IPS DF 6.9 (cell line): ENCODE measurements around the gene EEF2.
"Not testable (repeated sequence)": the region's sequence is repeated elsewhere in the genome, so short reads cannot be mapped to it uniquely, and the experiment has no call there.

Experiments used
- DNase-seq: peaks from one replicate; pipeline ENCODE4 v3.0.0-alpha.2; 2013; ENCODE audit warnings: low read depth, low spot score
- H3K27ac ChIP-seq: one replicate; pipeline ENCODE4 v1.5.1; 2013; ENCODE audit warnings: low read length, control low read depth
- H3K27me3 ChIP-seq: 2 replicates; pipeline ENCODE4 v1.6.1; 2013; ENCODE audit warnings: mild to moderate bottlenecking, low read length; ENCODE audit not compliant: control insufficient read depth, insufficient read depth
- H3K36me3 ChIP-seq: 2 replicates; pipeline ENCODE4 v1.6.1; 2013; ENCODE audit warnings: low read length; ENCODE audit not compliant: control insufficient read depth, insufficient read depth
- H3K4me1 ChIP-seq: 2 replicates; pipeline ENCODE4 v1.6.1; 2013; ENCODE audit warnings: low read length; ENCODE audit not compliant: control insufficient read depth, insufficient read depth
- H3K4me3 ChIP-seq: 2 replicates; pipeline ENCODE4 v1.5.1; 2013; ENCODE audit warnings: mild to moderate bottlenecking, low read length
- H3K9me3 ChIP-seq: 2 replicates; pipeline ENCODE4 v1.6.1; 2013; ENCODE audit warnings: low read length, inconsistent platforms; ENCODE audit not compliant: control insufficient read depth, insufficient read depth
- WGBS: extraction: QIAGEN DNeasy Blood & Tissue Kit; methylation state at CpG from one replicate; pipeline ENCODE4 v1.1.7; 2013; ENCODE audit warnings: mixed read lengths, missing lambda C conversion rate; ENCODE audit not compliant: insufficient read length, insufficient coverage; 5-methylcytosine and 5-hydroxymethylcytosine counted together

The EEF2 gene

DNA sequence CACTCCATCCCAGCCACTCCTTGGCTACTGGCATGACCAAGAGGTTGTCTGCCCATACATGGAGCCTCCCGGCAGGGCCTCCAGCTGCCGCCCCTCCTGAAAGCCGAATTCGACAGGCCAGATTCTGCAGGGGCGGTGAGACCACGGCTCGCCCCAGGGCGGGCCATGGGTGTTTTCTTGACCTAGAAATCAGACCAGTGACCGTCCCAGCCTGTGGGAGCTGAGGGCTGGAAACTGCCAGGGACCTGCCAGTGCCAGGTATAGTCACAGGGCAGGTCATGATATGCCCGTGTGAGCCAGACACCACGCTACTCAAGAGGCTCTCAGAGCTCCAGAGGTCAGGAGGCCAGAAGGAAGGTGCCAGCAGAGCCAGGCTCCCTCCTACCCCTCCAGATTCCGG is 31.2 kb downstream of the EEF2 start:
- DNase-seq = no peak
- peaks cover 6% of the 10 kb centered on the region for H3K36me3 ChIP-seq
- no peak overlapping the region for H3K4me3 ChIP-seq
- H3K27me3 ChIP-seq = no peaks in the 10 kb centered on the region
- H3K27ac ChIP-seq = no peak overlapping the region
- WGBS = no CpG with 5 or more reads among the region's 12 CpGs
- H3K4me1 ChIP-seq = no peaks in the 10 kb centered on the region
- no peaks in the 10 kb centered on the region for H3K9me3 ChIP-seq

- not testable (repeated sequence) for H3K27ac ChIP-seq, H3K36me3 ChIP-seq, H3K4me3 ChIP-seq, H3K4me1 ChIP-seq, H3K9me3 ChIP-seq, DNase-seq, H3K27me3 ChIP-seq
- no CpG with 5 or more reads among the region's 9 CpGs for WGBS
Measured at GRCh38 chr19:3952755-3953276, 32.4 kb downstream of the EEF2 start.

DNA sequence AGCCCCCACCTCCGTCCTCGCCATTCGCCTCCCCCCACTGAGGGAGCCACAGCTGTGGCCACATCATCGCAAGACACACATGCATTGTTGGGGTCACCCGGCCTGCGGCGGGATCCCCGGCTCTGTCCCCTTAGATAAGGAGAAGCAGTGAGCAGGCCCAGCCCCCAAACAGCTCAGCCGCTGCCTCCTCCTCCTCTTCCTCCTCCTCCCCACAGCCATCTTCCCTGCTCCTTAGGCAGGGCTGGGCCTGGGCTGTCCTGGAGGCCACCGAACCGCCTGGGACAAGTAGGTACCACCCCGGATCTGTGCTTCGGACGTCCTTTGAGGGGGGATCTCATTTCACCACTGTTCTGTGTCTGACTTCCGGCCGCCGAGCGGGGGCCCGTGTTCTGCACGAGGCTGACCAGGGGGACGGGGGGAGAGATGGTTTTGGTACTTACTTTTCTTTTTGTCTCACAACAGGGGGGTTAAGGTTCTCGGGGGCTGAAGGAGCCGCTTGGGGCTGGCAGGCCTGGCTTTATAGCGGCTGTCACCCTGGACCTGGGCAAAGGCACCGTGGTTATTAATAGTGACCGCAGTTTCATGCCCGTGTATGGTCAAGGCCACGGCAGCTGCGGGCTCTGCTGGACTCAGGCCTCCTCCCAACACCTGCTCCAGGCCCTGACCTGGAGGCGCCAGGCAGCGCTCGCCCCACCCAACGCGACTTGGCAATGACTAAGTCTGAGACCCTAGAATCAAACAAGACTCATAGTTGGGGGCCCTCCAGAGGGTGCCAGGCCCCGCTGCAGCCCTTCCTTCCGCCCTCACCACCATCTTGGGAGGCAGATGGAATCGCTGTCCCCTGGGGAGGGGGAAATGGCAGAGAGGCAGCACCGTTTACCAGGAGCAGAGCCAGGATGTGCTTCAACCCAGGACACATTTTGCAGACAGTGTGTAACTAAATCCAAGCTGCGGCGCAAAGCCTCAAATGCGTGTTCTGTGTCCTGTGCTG is 34.1 kb downstream of the EEF2 start:
- H3K4me1 ChIP-seq = no peaks in the 10 kb centered on the region
- H3K4me3 ChIP-seq = no peak overlapping the region
- no CpG with 5 or more reads among the region's 41 CpGs for WGBS
- no peak overlapping the region for H3K27ac ChIP-seq
- no peaks in the 10 kb centered on the region for H3K27me3 ChIP-seq
- no peaks in the 10 kb centered on the region for H3K9me3 ChIP-seq
- DNase-seq = no peak
- no peaks in the 10 kb centered on the region for H3K36me3 ChIP-seq

DNA sequence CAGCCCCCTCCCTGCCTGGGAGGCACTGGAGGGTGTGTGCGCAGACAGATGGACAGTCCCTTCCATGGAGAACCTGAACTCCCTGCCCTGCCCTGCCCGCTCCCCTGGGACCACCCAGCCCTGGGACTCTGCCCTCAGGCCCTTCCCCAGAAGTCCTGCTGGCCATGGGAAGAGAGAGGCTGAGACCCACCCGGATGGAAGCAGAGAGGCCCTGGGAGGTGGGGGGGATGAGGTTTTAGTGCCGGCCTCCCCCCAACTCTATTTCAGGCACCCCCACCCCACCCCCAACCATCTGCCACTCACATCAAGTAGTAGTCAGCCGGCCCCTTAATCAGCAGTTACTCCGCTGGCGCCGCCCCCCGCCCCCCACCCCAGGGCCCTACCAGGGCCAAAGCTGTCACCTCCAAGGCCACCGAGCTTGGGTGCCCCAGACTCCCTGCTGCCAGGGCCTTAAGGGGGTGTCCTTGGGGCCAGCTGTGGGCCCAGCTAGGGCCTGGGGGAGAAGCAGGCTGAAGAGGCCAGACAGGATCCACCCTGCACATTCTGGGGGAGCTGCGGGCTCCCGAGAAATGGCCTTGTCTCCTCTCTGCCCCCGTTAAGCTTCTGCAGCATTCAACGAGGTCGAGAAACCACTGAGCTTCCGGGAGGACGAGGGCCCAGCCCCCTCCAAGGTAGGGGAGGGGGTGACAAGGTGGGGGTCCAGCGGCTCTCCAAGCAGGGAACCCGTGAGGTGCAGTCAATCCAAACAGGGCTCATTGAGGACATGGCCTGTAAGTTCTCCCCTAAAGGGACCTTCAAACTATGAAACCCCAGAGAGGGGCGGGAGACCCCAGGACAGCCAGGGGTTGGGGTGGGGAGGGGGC is 35.0 kb downstream of the EEF2 start:
- H3K9me3 ChIP-seq = no peaks in the 10 kb centered on the region
- no peaks in the 10 kb centered on the region for H3K4me1 ChIP-seq
- H3K36me3 ChIP-seq = no peaks in the 10 kb centered on the region
- no peak overlapping the region for H3K4me3 ChIP-seq
- no peak overlapping the region for H3K27ac ChIP-seq
- WGBS = no CpG with 5 or more reads among the region's 20 CpGs
- no peaks in the 10 kb centered on the region for H3K27me3 ChIP-seq
- DNase-seq = no peak

DNA sequence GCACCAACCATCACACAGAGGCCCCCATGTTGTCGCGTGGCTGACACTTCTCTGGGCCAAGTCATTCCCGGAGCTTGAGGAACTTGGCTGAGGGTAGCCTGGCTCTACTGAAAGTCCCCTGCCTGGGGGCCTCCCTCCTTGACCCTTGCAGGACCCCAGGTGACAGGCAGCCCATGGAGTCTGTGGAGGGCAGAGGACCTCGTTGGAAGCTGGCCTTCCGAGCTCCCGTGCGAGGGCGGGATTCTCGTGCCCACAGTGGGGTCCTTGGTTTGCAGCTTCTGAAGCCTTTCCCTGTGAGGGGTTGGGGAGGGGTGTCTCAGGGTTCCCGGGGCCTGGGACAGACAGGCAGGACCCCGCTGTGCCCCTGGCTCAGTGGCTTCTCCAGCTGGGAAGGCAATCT is 36.0 kb downstream of the EEF2 start:
- H3K4me3 ChIP-seq = no peak overlapping the region
- no peaks in the 10 kb centered on the region for H3K9me3 ChIP-seq
- peaks cover 1% of the 10 kb centered on the region; the same call in 1 of the 2 replicates for H3K36me3 ChIP-seq
- H3K27me3 ChIP-seq = no peaks in the 10 kb centered on the region
- no peak overlapping the region for H3K27ac ChIP-seq
- no CpG with 5 or more reads among the region's 11 CpGs for WGBS
- no peak for DNase-seq
- no peaks in the 10 kb centered on the region for H3K4me1 ChIP-seq

DNA sequence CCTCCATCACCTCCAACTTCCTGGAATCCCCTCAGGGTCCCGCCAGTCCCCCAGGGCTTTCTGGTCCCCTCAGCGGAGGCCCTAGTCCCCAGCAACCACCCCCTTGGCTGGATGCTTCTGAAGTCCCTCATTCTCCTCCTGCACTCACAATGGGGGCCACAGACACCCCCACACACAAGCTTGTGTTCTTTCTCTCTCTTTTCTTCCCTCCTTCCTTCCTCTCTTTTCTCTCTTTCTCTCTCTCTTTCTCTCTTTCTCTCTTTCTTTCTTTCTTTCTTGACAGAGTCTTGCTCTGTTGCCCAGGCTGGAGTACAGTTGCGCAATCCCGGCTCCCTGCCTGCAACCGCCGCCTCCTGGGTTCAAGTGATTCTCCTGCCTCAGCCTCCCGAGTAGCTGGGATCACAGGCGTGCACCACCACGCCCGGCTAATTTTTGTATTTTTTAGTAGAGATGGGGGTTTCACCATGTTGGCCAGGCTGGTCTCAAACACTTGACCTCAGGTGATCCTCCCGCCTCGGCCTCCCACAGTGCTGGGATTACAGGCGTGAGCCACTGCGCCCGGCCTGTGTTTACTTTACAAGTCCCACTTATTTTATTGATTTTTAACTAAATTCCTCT is 37.8 kb downstream of the EEF2 start:
- H3K4me3 ChIP-seq, H3K9me3 ChIP-seq, DNase-seq, H3K4me1 ChIP-seq, H3K27me3 ChIP-seq, H3K27ac ChIP-seq, H3K36me3 ChIP-seq: not testable (repeated sequence)
- no CpG with 5 or more reads among the region's 15 CpGs for whole genome bisulfite sequencing

DNA sequence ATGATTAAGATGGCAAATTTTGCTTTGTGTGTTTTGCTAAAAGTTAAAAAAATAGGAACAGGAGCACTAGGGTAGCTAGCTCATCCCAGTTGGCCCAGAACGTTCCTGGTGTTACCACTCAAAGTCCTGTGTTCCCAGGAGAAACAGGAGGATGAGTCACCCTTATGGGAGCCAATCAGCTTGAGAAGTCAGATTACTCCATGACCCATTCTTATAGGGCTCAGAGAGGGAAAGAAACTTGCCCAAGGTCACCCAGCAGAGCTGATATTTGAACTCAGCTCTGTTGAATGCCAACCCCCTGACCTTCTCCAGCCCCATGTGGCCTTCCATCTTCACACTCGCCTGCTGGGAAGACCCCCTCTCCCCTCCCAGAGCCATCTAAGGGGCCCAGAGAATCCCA is 39.4 kb downstream of the EEF2 start:
- H3K9me3 ChIP-seq = no peaks in the 10 kb centered on the region
- no peak for DNase-seq

GRCh38 chr19:3944018-3944721 is 41.1 kb downstream of the EEF2 start:
- Histone ChIP-seq H3K27ac (no peak overlapping the region), H3K4me1 (no peaks in the 10 kb centered on the region), H3K4me3 (no peak overlapping the region), H3K27me3 (no peaks in the 10 kb centered on the region), H3K9me3 (no peaks in the 10 kb centered on the region), H3K36me3 (peaks cover 18% of the 10 kb centered on the region)
- DNase-seq = no peak
- no CpG with 5 or more reads among the region's 11 CpGs for WGBS

More for the DNA sequence above, 39.4 kb downstream of the EEF2 start:
- H3K4me3 ChIP-seq = no peak overlapping the region
- peaks cover 13% of the 10 kb centered on the region for H3K36me3 ChIP-seq
- no CpG with 5 or more reads among the region's 2 CpGs for WGBS
- no peaks in the 10 kb centered on the region for H3K27me3 ChIP-seq
- no peaks in the 10 kb centered on the region for H3K4me1 ChIP-seq
- no peak overlapping the region for H3K27ac ChIP-seq

DNA sequence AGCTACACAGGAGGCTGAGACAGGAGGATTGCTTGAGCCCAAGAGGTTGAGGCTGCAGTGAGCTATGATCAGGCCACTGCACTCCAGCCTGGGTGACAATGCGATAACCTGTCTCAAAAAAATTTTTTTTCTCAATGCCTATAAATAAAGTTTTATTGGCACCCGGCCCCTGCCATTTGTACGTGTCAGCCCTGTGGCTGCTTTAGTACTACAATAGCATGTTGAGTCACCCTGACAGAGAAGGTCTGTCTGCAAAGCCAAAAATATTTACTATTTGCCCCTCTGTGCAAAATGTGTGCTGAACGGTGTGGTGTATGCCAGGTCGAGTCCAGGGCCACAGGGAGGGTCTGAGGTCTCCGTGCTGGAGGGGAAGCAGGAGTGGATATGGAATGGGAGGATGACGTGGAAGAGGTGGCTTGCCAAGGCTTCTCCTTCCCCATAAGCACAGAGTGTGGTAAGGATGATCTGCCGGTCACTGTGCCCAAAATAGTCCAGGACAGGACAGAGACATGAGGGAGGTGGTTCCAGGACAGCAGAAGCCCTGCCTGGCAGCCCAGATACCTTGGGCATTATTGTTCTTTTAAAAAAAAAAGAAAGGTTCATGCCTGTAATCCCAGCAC is 42.4 kb downstream of the EEF2 start:
- WGBS = no CpG with 5 or more reads among the region's 8 CpGs
- H3K36me3 ChIP-seq = peaks cover 18% of the 10 kb centered on the region
- DNase-seq = no peak
- H3K4me3 ChIP-seq = no peak overlapping the region
- no peaks in the 10 kb centered on the region for H3K9me3 ChIP-seq
- no peak overlapping the region for H3K27ac ChIP-seq
- H3K27me3 ChIP-seq = no peaks in the 10 kb centered on the region
- H3K4me1 ChIP-seq = no peaks in the 10 kb centered on the region
